Liver (tissue), 9 donors: ENCODE measurements around the gene TRPT1. TPM values are rescaled to one million over a fixed set of nuclear protein-coding genes. Genes with fewer than 3 reads are reported as not detected.
A peak's percentile ranks its signal among the peaks of the same experiment; 100 is the strongest.

Source experiments
- DNase-seq: peaks from one replicate; pipeline ENCODE4 v3.0.0-alpha.2; 2017; ENCODE audit warnings: low spot score
- H3K27ac ChIP-seq, 2 donors: one replicate each; pipeline ENCODE4 v1.7.0; 2013; ENCODE audit warnings: inconsistent platforms in 2 of 2, low read length in 2 of 2, control low read depth in 1 of 2, low read depth in 1 of 2, mild to moderate bottlenecking in 1 of 2
- H3K27me3 ChIP-seq, 4 donors: one replicate each; pipeline versions ENCODE4 v1.6.1 to v1.7.0; 2013; ENCODE audit warnings: low read length in 3 of 4, inconsistent platforms in 1 of 4, mild to moderate bottlenecking in 1 of 4, moderate library complexity in 1 of 4; ENCODE audit not compliant: control insufficient read depth in 4 of 4, insufficient read depth in 4 of 4
- H3K36me3 ChIP-seq, 4 donors: one replicate each; pipeline versions ENCODE4 v1.6.1 to v1.7.0; 2013; ENCODE audit warnings: low read length in 3 of 4, mild to moderate bottlenecking in 3 of 4, low read depth in 1 of 4, moderate library complexity in 1 of 4; ENCODE audit not compliant: control insufficient read depth in 4 of 4, insufficient read depth in 3 of 4
- H3K4me1 ChIP-seq, 4 donors: one replicate each; pipeline versions ENCODE4 v1.6.1 to v1.7.0; 2013; ENCODE audit warnings: low read length in 3 of 4, mild to moderate bottlenecking in 3 of 4, moderate library complexity in 1 of 4; ENCODE audit not compliant: control insufficient read depth in 4 of 4, insufficient read depth in 4 of 4
- H3K4me3 ChIP-seq, 3 donors: one replicate each; pipeline versions ENCODE4 v1.6.1 to v1.7.0; 2013; ENCODE audit warnings: low read length in 3 of 3, control low read depth in 1 of 3, low read depth in 1 of 3, mild to moderate bottlenecking in 1 of 3
- H3K9ac ChIP-seq, 2 donors: one replicate each; pipeline ENCODE4 v1.7.0; 2013; ENCODE audit warnings: low read length in 2 of 2, mild to moderate bottlenecking in 2 of 2, moderate library complexity in 2 of 2, control low read depth in 1 of 2, low read depth in 1 of 2
- H3K9me3 ChIP-seq, 4 donors: one replicate each; pipeline versions ENCODE4 v1.6.1 to v1.7.0; 2013; ENCODE audit warnings: low read length in 3 of 4; ENCODE audit not compliant: control insufficient read depth in 4 of 4
- EGR1 ChIP-seq, 2 donors: IDR thresholded peaks; 2 replicates each; pipeline ENCODE4 v1.6.1; 2016 to 2018; ENCODE audit warnings: antibody characterized with exemption in 2 of 2, low read depth in 2 of 2
- FOXA1 ChIP-seq: IDR thresholded peaks from 2 replicates; pipeline ENCODE4 v1.6.1; 2016; ENCODE audit warnings: antibody characterized with exemption
- FOXA2 ChIP-seq: IDR thresholded peaks from 2 replicates; pipeline ENCODE4 v1.6.1; 2016; ENCODE audit warnings: antibody characterized with exemption
- GABPA ChIP-seq, 2 donors: IDR thresholded peaks in 1 of 2; conservative IDR thresholded peaks in 1 of 2; 2 replicates each; pipeline ENCODE4 v1.6.1; 2016; ENCODE audit warnings: antibody characterized with exemption in 2 of 2, mild to moderate bottlenecking in 1 of 2, moderate library complexity in 1 of 2
- HNF4A ChIP-seq, 2 donors: conservative IDR thresholded peaks; 2 replicates each; pipeline ENCODE4 v1.6.1; 2016; ENCODE audit warnings: antibody characterized with exemption in 2 of 2, mild to moderate bottlenecking in 2 of 2
- JUND ChIP-seq, 2 donors: IDR thresholded peaks; 2 replicates each; pipeline ENCODE4 v1.6.1; 2016; ENCODE audit warnings: antibody characterized with exemption in 2 of 2
- MAX ChIP-seq: IDR thresholded peaks from 2 replicates; pipeline ENCODE4 v1.6.1; 2016; ENCODE audit warnings: antibody characterized with exemption
- NR2F2 ChIP-seq: IDR thresholded peaks from 2 replicates; pipeline ENCODE4 v1.6.1; 2016; ENCODE audit warnings: antibody characterized with exemption
- RAD21 ChIP-seq, 2 donors: IDR thresholded peaks; 2 replicates each; pipeline ENCODE4 v1.6.1; 2016; ENCODE audit warnings: antibody characterized with exemption in 2 of 2, mild to moderate bottlenecking in 2 of 2
- REST ChIP-seq: IDR thresholded peaks from 2 replicates; pipeline ENCODE4 v1.6.1; 2016; ENCODE audit warnings: antibody characterized with exemption, mild to moderate bottlenecking
- RXRA ChIP-seq, 2 donors: IDR thresholded peaks; 2 replicates each; pipeline ENCODE4 v1.6.1; 2017 to 2018; ENCODE audit warnings: antibody characterized with exemption in 2 of 2, mild to moderate bottlenecking in 1 of 2
- SP1 ChIP-seq: IDR thresholded peaks from 2 replicates; pipeline ENCODE4 v1.6.1; 2018; ENCODE audit warnings: antibody characterized with exemption, mild to moderate bottlenecking
- TAF1 ChIP-seq: conservative IDR thresholded peaks from 2 replicates; pipeline ENCODE4 v1.6.1; 2016; ENCODE audit warnings: antibody characterized with exemption, mild to moderate bottlenecking
- WGBS: extraction: QIAGEN DNeasy Blood & Tissue Kit; methylation state at CpG from one replicate; pipeline ENCODE4 v1.1.7; 2013; 5-methylcytosine and 5-hydroxymethylcytosine counted together
- polyA plus RNA-seq, 2 donors: library from polyadenylated mRNA; stranded (reverse) in 1 of 2; unstranded in 1 of 2; fragments of 200-250 nt in 1 of 2; fragments of >200 nt in 1 of 2; fragmentation: Nextera tagmentation in 1 of 2; extraction: Ambion mirVana in 1 of 2; gene quantifications; one replicate each; pipeline versions ENCODE4 v1.2.1 to v1.2.3, GENCODE V29; 2013 to 2015
- total RNA-seq, 2 donors: library from RNA; depleted of rRNA; stranded (reverse); fragments of >200 nt; gene quantifications; one replicate each; pipeline ENCODE4 v1.2.3, GENCODE V29; 2014
- donor health status: healthy.
- donor health status: healthy.
- donor health status: healthy.
- donor health status: healthy.
- donor health status: healthy.

The TRPT1 gene
- total and polyA plus RNA-seq, 4 donors = 14.0 to 37.8 (median 20.8) TPM

- Histone ChIP-seq H3K9me3 (no peaks in the 10 kb centered on the region), H3K4me3 (no peak overlapping the region), H3K36me3 (peaks cover 0 to 14% (median 4%) of the 10 kb centered on the region in 4 donors), H3K9ac (no peak overlapping the region), H3K27me3 (no peaks in the 10 kb centered on the region), H3K27ac (no peak overlapping the region), H3K4me1 (no peaks in the 10 kb centered on the region)
- DNase-seq = no peak
- TF ChIP-seq NR2F2 = peak; percentile 86
- no peak for TF ChIP-seq REST
- 77% methylated on average over 4 of the region's 4 CpGs for WGBS
These were observed 33.6 kb upstream of the TRPT1 start for GRCh38 chr11:64259533-64260067.

GRCh38 chr11:64258946-64259532, 33.1 kb upstream of the TRPT1 start:
- TF ChIP-seq TAF1 = no peak
- TF ChIP-seq NR2F2 = no peak
- TF ChIP-seq FOXA2 = no peak
- no peak for TF ChIP-seq FOXA1
- TF ChIP-seq RXRA (IDR thresholded peaks at IDR 0.05) = no peak
- TF ChIP-seq EGR1 (IDR thresholded peaks at IDR 0.05; ENCODE audit: low read depth in 2 of 2) = no peak
- TF ChIP-seq MAX = no peak
- Histone ChIP-seq H3K27ac (no peak overlapping the region), H3K4me1 (no peaks in the 10 kb centered on the region), H3K9ac (no peak overlapping the region), H3K27me3 (no peaks in the 10 kb centered on the region), H3K9me3 (no peaks in the 10 kb centered on the region), H3K36me3 (peaks cover 0 to 14% (median 4%) of the 10 kb centered on the region in 4 donors), H3K4me3 (no peak overlapping the region)
- WGBS = 93% methylated on average over 32 of the region's 32 CpGs
- no peak for DNase-seq

GRCh38 chr11:64258356-64258755, 32.4 kb upstream of the TRPT1 start:
- no peak for DNase-seq
- H3K4me3 ChIP-seq = no peak overlapping the region
- peaks cover 0 to 13% (median 4%) of the 10 kb centered on the region in 4 donors for H3K36me3 ChIP-seq
- TF ChIP-seq GABPA (IDR thresholded peaks at IDR 0.05 in 1 of 2, conservative IDR thresholded peaks at IDR 0.05 in 1 of 2) = no peak
- no peak overlapping the region for H3K27ac ChIP-seq
- WGBS = 92% methylated on average over 24 of the region's 24 CpGs
- no peak overlapping the region for H3K9ac ChIP-seq
- H3K27me3 ChIP-seq = no peaks in the 10 kb centered on the region
- H3K9me3 ChIP-seq = no peaks in the 10 kb centered on the region
- H3K4me1 ChIP-seq = no peaks in the 10 kb centered on the region

- Histone ChIP-seq H3K4me3 (no peak overlapping the region), H3K9ac (no peak overlapping the region), H3K27me3 (no peaks in the 10 kb centered on the region), H3K36me3 (peaks cover 0 to 12% (median 3%) of the 10 kb centered on the region in 4 donors), H3K27ac (no peak overlapping the region), H3K4me1 (peaks cover 0 to 9% (median 8%) of the 10 kb centered on the region in 4 donors), H3K9me3 (no peaks in the 10 kb centered on the region)
- TF ChIP-seq RAD21 (IDR thresholded peaks at IDR 0.05) = no peak
- no peak for TF ChIP-seq SP1
- no peak for TF ChIP-seq HNF4A (conservative IDR thresholded peaks at IDR 0.05)
- no peak for TF ChIP-seq RXRA (IDR thresholded peaks at IDR 0.05)
- TF ChIP-seq GABPA (IDR thresholded peaks at IDR 0.05 in 1 of 2, conservative IDR thresholded peaks at IDR 0.05 in 1 of 2) = no peak
- no peak for TF ChIP-seq REST
- TF ChIP-seq JUND (IDR thresholded peaks at IDR 0.05) = no peak
- WGBS = 91% methylated on average over 15 of the region's 15 CpGs
- DNase-seq = no peak
These were observed 30.3 kb upstream of the TRPT1 start for GRCh38 chr11:64256300-64256699.
